GM12865 (cell line): ENCODE results near the gene BICRA.
"Not testable (repeated sequence)": the region's sequence is repeated elsewhere in the genome, so short reads cannot be mapped to it uniquely, and the experiment has no call there.

Source experiments
- DNase-seq: peaks from one replicate; pipeline ENCODE4 v3.0.0; 2010; ENCODE audit warnings: low read depth
- H3K4me3 ChIP-seq: 2 replicates; pipeline ENCODE4 v1.5.1; 2011; ENCODE audit warnings: mild to moderate bottlenecking, low read depth, low read length, control low read depth
- TF ChIP-seq, protein P1 (sequence below): IDR thresholded peaks from 2 replicates; pipeline ENCODE4 v1.5.1; 2011; ENCODE audit warnings: low read length, control low read depth, low read depth, inconsistent platforms; ENCODE audit not compliant: insufficient read depth; ENCODE audit errors: missing control alignments

The BICRA gene

GRCh38 chr19:47573071-47574026 lies 35.6 kb upstream of the BICRA start, which contains the start of gene ZNF541:
Gene ZNF541 (minus strand): TSS chr19:47573148. CDS start chr19:47555856, 17,292 bp downstream.
- no peak within 1 kb of the TSS for H3K4me3 ChIP-seq
- no peak for DNase-seq

GRCh38 chr19:47580397-47580796 lies 28.5 kb upstream of the BICRA start:
- TF ChIP-seq, protein P1, sequence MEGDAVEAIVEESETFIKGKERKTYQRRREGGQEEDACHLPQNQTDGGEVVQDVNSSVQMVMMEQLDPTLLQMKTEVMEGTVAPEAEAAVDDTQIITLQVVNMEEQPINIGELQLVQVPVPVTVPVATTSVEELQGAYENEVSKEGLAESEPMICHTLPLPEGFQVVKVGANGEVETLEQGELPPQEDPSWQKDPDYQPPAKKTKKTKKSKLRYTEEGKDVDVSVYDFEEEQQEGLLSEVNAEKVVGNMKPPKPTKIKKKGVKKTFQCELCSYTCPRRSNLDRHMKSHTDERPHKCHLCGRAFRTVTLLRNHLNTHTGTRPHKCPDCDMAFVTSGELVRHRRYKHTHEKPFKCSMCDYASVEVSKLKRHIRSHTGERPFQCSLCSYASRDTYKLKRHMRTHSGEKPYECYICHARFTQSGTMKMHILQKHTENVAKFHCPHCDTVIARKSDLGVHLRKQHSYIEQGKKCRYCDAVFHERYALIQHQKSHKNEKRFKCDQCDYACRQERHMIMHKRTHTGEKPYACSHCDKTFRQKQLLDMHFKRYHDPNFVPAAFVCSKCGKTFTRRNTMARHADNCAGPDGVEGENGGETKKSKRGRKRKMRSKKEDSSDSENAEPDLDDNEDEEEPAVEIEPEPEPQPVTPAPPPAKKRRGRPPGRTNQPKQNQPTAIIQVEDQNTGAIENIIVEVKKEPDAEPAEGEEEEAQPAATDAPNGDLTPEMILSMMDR = no peak
- H3K4me3 ChIP-seq = no peak overlapping the region
- DNase-seq = no peak

More at GRCh38 chr19:47573071-47574026, 35.6 kb upstream of the BICRA start, which contains the start of gene ZNF541:
- TF ChIP-seq, protein P1 = no peak

DNA sequence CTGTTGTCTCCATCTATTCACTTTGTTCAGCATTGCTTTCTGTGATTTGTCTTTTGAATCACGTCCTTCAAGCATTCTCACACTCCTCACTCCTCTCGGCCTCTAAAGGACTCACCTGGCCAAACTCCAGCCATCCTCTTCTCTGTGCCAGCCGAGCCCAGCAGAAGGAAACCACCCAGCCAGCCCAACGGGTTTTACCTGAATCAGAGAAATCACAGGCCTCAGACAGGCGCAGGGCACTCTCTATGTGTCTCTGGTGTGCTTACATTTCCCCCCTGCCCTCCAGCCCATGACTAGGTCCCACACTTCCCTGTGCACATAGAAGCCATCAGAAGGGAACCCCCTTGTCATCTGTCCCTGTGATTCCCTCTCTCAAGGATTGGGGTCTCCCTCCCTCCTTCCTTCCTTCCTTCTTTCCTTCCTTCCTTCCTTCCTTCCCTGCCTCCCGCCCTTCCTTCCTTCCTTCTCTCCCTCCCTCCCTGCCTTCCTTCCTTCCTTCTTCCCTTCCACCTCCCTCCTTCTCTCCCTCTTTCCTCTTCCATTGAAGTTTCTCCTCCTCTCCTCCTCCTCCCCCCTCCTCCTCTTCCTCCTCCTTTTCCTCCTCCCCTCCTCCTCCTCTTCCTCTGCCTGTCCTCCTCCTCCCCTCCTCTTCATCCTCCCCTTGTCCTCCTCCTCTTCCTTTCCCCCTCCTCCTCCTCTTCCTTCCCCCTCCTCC lies 27.2 kb upstream of the BICRA start:
- no peak for DNase-seq
- TF ChIP-seq, protein P1 = no peak

GRCh38 chr19:47582320-47582909 lies 26.5 kb upstream of the BICRA start:
- H3K4me3 ChIP-seq = no peak overlapping the region
- DNase-seq = no peak
- TF ChIP-seq, protein P1 = no peak

More for the DNA sequence above, 27.2 kb upstream of the BICRA start:
- no peak overlapping the region for H3K4me3 ChIP-seq

- H3K4me3 ChIP-seq, DNase-seq: not testable (repeated sequence)
These were observed 25.8 kb upstream of the BICRA start for GRCh38 chr19:47583161-47583560.

DNA sequence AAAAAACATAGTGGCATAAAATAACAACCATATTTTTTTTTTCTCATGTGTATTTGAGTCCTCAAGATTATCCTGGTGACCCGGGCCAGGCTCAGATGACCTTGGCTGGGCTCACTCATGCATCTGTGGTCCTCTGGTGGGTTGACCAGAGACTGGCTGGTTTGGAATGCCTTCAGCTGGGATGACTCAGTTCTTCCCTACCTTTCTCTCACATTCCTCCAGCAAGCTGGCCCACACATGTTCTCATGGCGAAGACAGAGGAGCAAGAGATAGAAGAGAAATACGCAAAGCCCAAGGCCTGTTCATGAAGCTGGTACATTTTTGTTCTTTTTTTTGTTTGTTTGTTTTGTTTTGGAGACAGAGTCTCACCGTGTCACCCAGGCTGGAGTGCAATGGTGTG lies 21.6 kb upstream of the BICRA start:
- H3K4me3 ChIP-seq = no peak overlapping the region
- no peak for DNase-seq
- TF ChIP-seq, protein P1 = no peak

- no peak overlapping the region for H3K4me3 ChIP-seq
- TF ChIP-seq, protein P1 = no peak
- no peak for DNase-seq
These were observed 19.1 kb upstream of the BICRA start for GRCh38 chr19:47589824-47590223.
